Measurements from ENCODE around the gene POLDIP2. TPM values are rescaled to one million over a fixed set of nuclear protein-coding genes. Genes with fewer than 3 reads are reported as not detected.

POLDIP2 gene
- polyA plus RNA-seq, 3 donors from 2014 or later: 79.0 to 134 (median 80.3) TPM

- peak overlapping the region; percentile 94 to 97 (median 95) for H3K4me3 Mint-ChIP-seq
- H3K36me3 Mint-ChIP-seq: peaks cover 0 to 6% (median 0%) of the 10 kb centered on the region in 3 donors
- H3K4me1 Mint-ChIP-seq: peaks cover 41 to 53% of the 10 kb centered on the region in 2 donors
- peaks cover 2 to 10% (median 3%) of the 10 kb centered on the region in 3 donors for H3K27me3 Mint-ChIP-seq (ENCODE audit: low read depth in 3 of 3)
- peak overlapping the region; percentile 81 to 96 (median 93) for H3K27ac Mint-ChIP-seq
- H3K9me3 Mint-ChIP-seq: peaks cover 0 to 1% (median 0%) of the 10 kb centered on the region in 6 donors
- DNase-seq: no peak
Measured at GRCh38 chr17:28334666-28335200, 22.6 kb downstream of the POLDIP2 start.

- Mint-ChIP-seq H3K9me3 (peaks cover 0 to 1% (median 0%) of the 10 kb centered on the region in 6 donors), H3K4me3 (peak overlapping the region; percentile 94 to 97 (median 95)), H3K27me3 (ENCODE audit: low read depth in 3 of 3) (peaks cover 2 to 10% (median 3%) of the 10 kb centered on the region in 3 donors), H3K36me3 (peaks cover 0 to 7% (median under 1%) of the 10 kb centered on the region in 3 donors), H3K27ac (peak overlapping the region; percentile 81 to 96 (median 93)), H3K4me1 (peaks cover 41 to 53% of the 10 kb centered on the region in 2 donors)
- no peak for DNase-seq
Measured at GRCh38 chr17:28334171-28334570, 23.2 kb downstream of the POLDIP2 start.

GRCh38 chr17:28333083-28333746 lies 24.1 kb downstream of the POLDIP2 start:
- Mint-ChIP-seq H3K27ac (peak overlapping the region in 4 of 6 donors; percentile 19 to 96 (median 86)), H3K4me3 (peak overlapping the region in 2 of 5 donors; percentile 7 to 95), H3K4me1 (peaks cover 38 to 53% of the 10 kb centered on the region in 2 donors), H3K36me3 (peaks cover 0 to 12% (median 8%) of the 10 kb centered on the region in 3 donors), H3K27me3 (ENCODE audit: low read depth in 3 of 3) (peaks cover 2 to 10% (median 3%) of the 10 kb centered on the region in 3 donors), H3K9me3 (peaks cover 0 to 1% (median 0%) of the 10 kb centered on the region in 6 donors)
- no peak for DNase-seq

- peaks cover 0 to 16% (median 8%) of the 10 kb centered on the region in 3 donors for H3K36me3 Mint-ChIP-seq
- H3K4me3 Mint-ChIP-seq: peak overlapping the region in 1 of 5 donors; percentile 46
- H3K4me1 Mint-ChIP-seq: peaks cover 30 to 43% of the 10 kb centered on the region in 2 donors
- H3K27ac Mint-ChIP-seq: peak overlapping the region in 1 of 6 donors; percentile 33
- no peak for DNase-seq
- peaks cover 2 to 10% (median 3%) of the 10 kb centered on the region in 3 donors for H3K27me3 Mint-ChIP-seq (ENCODE audit: low read depth in 3 of 3)
- H3K9me3 Mint-ChIP-seq: no peaks in the 10 kb centered on the region
Measured at GRCh38 chr17:28331891-28332420, 25.4 kb downstream of the POLDIP2 start.

GRCh38 chr17:28330671-28331070 lies 26.7 kb downstream of the POLDIP2 start:
- no peaks in the 10 kb centered on the region for H3K9me3 Mint-ChIP-seq
- H3K27me3 Mint-ChIP-seq (ENCODE audit: low read depth in 3 of 3): peaks cover 2 to 10% (median 2%) of the 10 kb centered on the region in 3 donors
- peaks cover 0 to 25% (median 8%) of the 10 kb centered on the region in 3 donors for H3K36me3 Mint-ChIP-seq
- peak overlapping the region in 1 of 6 donors; percentile 20 for H3K27ac Mint-ChIP-seq
- H3K4me1 Mint-ChIP-seq: peaks cover 20 to 32% of the 10 kb centered on the region in 2 donors
- no peak overlapping the region for H3K4me3 Mint-ChIP-seq
- DNase-seq: no peak

GRCh38 chr17:28328325-28328724 lies 29.0 kb downstream of the POLDIP2 start:
- Mint-ChIP-seq H3K36me3 (peaks cover 0 to 25% (median 8%) of the 10 kb centered on the region in 3 donors), H3K4me1 (peaks cover 2 to 10% of the 10 kb centered on the region in 2 donors), H3K4me3 (no peak overlapping the region), H3K27ac (no peak overlapping the region), H3K9me3 (no peaks in the 10 kb centered on the region), H3K27me3 (ENCODE audit: low read depth in 3 of 3) (peaks cover 0 to 1% (median 0%) of the 10 kb centered on the region in 3 donors)
- no peak for DNase-seq

- peak overlapping the region in 1 of 6 donors; percentile 18 for H3K27ac Mint-ChIP-seq
- peaks cover 2 to 8% of the 10 kb centered on the region in 2 donors for H3K4me1 Mint-ChIP-seq
Measured at GRCh38 chr17:28327709-28328108, 29.6 kb downstream of the POLDIP2 start.

GRCh38 chr17:28327031-28327607 lies 30.2 kb downstream of the POLDIP2 start:
- Mint-ChIP-seq H3K36me3 (peaks cover 0 to 23% (median 8%) of the 10 kb centered on the region in 3 donors), H3K4me1 (peaks cover 0 to 2% of the 10 kb centered on the region in 2 donors), H3K4me3 (no peak overlapping the region), H3K27me3 (ENCODE audit: low read depth in 3 of 3) (no peaks in the 10 kb centered on the region), H3K9me3 (no peaks in the 10 kb centered on the region), H3K27ac (no peak overlapping the region)
- no peak for DNase-seq

More at GRCh38 chr17:28327709-28328108, 29.6 kb downstream of the POLDIP2 start:
- no peaks in the 10 kb centered on the region for H3K9me3 Mint-ChIP-seq
- H3K27me3 Mint-ChIP-seq (ENCODE audit: low read depth in 3 of 3): peaks cover 0 to 1% (median 0%) of the 10 kb centered on the region in 3 donors
- H3K36me3 Mint-ChIP-seq: peaks cover 0 to 25% (median 8%) of the 10 kb centered on the region in 3 donors
- H3K4me3 Mint-ChIP-seq: no peak overlapping the region
- no peak for DNase-seq

- no peak for DNase-seq
- no peaks in the 10 kb centered on the region for H3K9me3 Mint-ChIP-seq
- no peak overlapping the region for H3K27ac Mint-ChIP-seq
- H3K27me3 Mint-ChIP-seq (ENCODE audit: low read depth in 3 of 3): no peaks in the 10 kb centered on the region
- no peaks in the 10 kb centered on the region for H3K4me1 Mint-ChIP-seq
- H3K4me3 Mint-ChIP-seq: no peak overlapping the region
- H3K36me3 Mint-ChIP-seq: peaks cover 0 to 20% (median 8%) of the 10 kb centered on the region in 3 donors
Measured at GRCh38 chr17:28326114-28326513, 31.2 kb downstream of the POLDIP2 start.

GRCh38 chr17:28325211-28325610 lies 32.1 kb downstream of the POLDIP2 start:
- Mint-ChIP-seq H3K4me1 (peaks cover 2 to 5% of the 10 kb centered on the region in 2 donors), H3K27ac (no peak overlapping the region), H3K9me3 (no peaks in the 10 kb centered on the region), H3K4me3 (no peak overlapping the region), H3K27me3 (ENCODE audit: low read depth in 3 of 3) (no peaks in the 10 kb centered on the region), H3K36me3 (peaks cover 0 to 20% (median 8%) of the 10 kb centered on the region in 3 donors)
- no peak for DNase-seq

GRCh38 chr17:28324781-28325180 lies 32.5 kb downstream of the POLDIP2 start:
- Mint-ChIP-seq H3K9me3 (no peaks in the 10 kb centered on the region), H3K4me1 (peaks cover 6 to 9% of the 10 kb centered on the region in 2 donors), H3K4me3 (no peak overlapping the region), H3K27ac (no peak overlapping the region), H3K36me3 (peaks cover 0 to 20% (median 8%) of the 10 kb centered on the region in 3 donors), H3K27me3 (ENCODE audit: low read depth in 3 of 3) (no peaks in the 10 kb centered on the region)
- DNase-seq: no peak

GRCh38 chr17:28324267-28324745 lies 33.0 kb downstream of the POLDIP2 start:
- peaks cover 0 to 2% (median 0%) of the 10 kb centered on the region in 3 donors for H3K27me3 Mint-ChIP-seq (ENCODE audit: low read depth in 3 of 3)
- H3K36me3 Mint-ChIP-seq: peaks cover 0 to 20% (median 8%) of the 10 kb centered on the region in 3 donors
- no peak overlapping the region for H3K27ac Mint-ChIP-seq
- H3K4me3 Mint-ChIP-seq: no peak overlapping the region
- H3K9me3 Mint-ChIP-seq: no peaks in the 10 kb centered on the region
- DNase-seq: no peak
- peaks cover 11 to 14% of the 10 kb centered on the region in 2 donors for H3K4me1 Mint-ChIP-seq

GRCh38 chr17:28320215-28321061 lies 36.9 kb downstream of the POLDIP2 start:
- Mint-ChIP-seq H3K4me1 (peaks cover 25 to 31% of the 10 kb centered on the region in 2 donors), H3K4me3 (peak overlapping the region; percentile 87 to 91 (median 88)), H3K27me3 (ENCODE audit: low read depth in 3 of 3) (peaks cover 3 to 10% (median 6%) of the 10 kb centered on the region in 3 donors), H3K9me3 (no peaks in the 10 kb centered on the region), H3K27ac (peak overlapping the region; percentile 29 to 85 (median 64)), H3K36me3 (no peaks in the 10 kb centered on the region)
- DNase-seq: no peak

All from immature natural killer cell (primary cell).